ENCODE data around the gene MAP2K2. TPM values are rescaled to one million over a fixed set of nuclear protein-coding genes. Genes with fewer than 3 reads are reported as not detected.
"Not testable (repeated sequence)": the region's sequence is repeated elsewhere in the genome, so short reads cannot be mapped to it uniquely, and the experiment has no call there.

MAP2K2 gene
- total RNA-seq, 2 donors from 2014 or later, result 104 to 145 TPM

- H3K4me1 ChIP-seq (replicated peaks), result no peaks in the 10 kb centered on the region
- WGBS, result 75% methylated on average over 7 of the region's 7 CpGs
- intact Hi-C loops (cut with DNase I), result no loop called here
- no peaks in the 10 kb centered on the region for H3K27me3 ChIP-seq (replicated peaks; ENCODE audit: insufficient read depth)
- no peaks in the 10 kb centered on the region for H3K36me3 ChIP-seq
- no peak for TF ChIP-seq CTCF (IDR thresholded peaks at IDR 0.05)
- no peak for TF ChIP-seq POLR2AphosphoS5 (IDR thresholded peaks at IDR 0.05)
- no peak for TF ChIP-seq POLR2A (IDR thresholded peaks at IDR 0.05)
- no peak overlapping the region for H3K4me3 ChIP-seq
- no peak for DNase-seq (ENCODE audit: low spot score)
- no peak overlapping the region for H3K27ac ChIP-seq
- no peaks in the 10 kb centered on the region for H3K9me3 ChIP-seq
Measured at GRCh38 chr19:4161415-4162077, 37.6 kb upstream of the MAP2K2 start.

GRCh38 chr19:4157971-4158370 is 34.0 kb upstream of the MAP2K2 start:
- H3K4me1 ChIP-seq (replicated peaks); H3K9me3 ChIP-seq; H3K27me3 ChIP-seq (replicated peaks; ENCODE audit: insufficient read depth); H3K4me3 ChIP-seq; H3K36me3 ChIP-seq; DNase-seq (ENCODE audit: low spot score); intact Hi-C loops (cut with DNase I); H3K27ac ChIP-seq: not testable (repeated sequence)
- 78% methylated on average over 8 of the region's 8 CpGs for WGBS

GRCh38 chr19:4157164-4157563 is 33.2 kb upstream of the MAP2K2 start:
- intact Hi-C loops (cut with DNase I), result no loop called here
- TF ChIP-seq POLR2A (IDR thresholded peaks at IDR 0.05) (no peak), CTCF (IDR thresholded peaks at IDR 0.05) (no peak), POLR2AphosphoS5 (IDR thresholded peaks at IDR 0.05) (no peak)
- H3K27me3 ChIP-seq (replicated peaks; ENCODE audit: insufficient read depth), result no peaks in the 10 kb centered on the region
- WGBS, result 75% methylated on average over 6 of the region's 6 CpGs
- H3K27ac ChIP-seq, result no peak overlapping the region
- no peak overlapping the region for H3K4me3 ChIP-seq
- no peaks in the 10 kb centered on the region for H3K9me3 ChIP-seq
- no peak for DNase-seq (ENCODE audit: low spot score)
- no peaks in the 10 kb centered on the region for H3K4me1 ChIP-seq (replicated peaks)
- H3K36me3 ChIP-seq, result no peaks in the 10 kb centered on the region

GRCh38 chr19:4154571-4155312 is 30.8 kb upstream of the MAP2K2 start:
- no peaks in the 10 kb centered on the region for H3K36me3 ChIP-seq
- H3K4me1 ChIP-seq (replicated peaks), result no peaks in the 10 kb centered on the region
- no peak for DNase-seq (ENCODE audit: low spot score)
- TF ChIP-seq POLR2AphosphoS5 (IDR thresholded peaks at IDR 0.05) (no peak), CTCF (IDR thresholded peaks at IDR 0.05) (no peak), POLR2A (IDR thresholded peaks at IDR 0.05) (no peak)
- 77% methylated on average over 20 of the region's 21 CpGs for WGBS
- no peak overlapping the region for H3K27ac ChIP-seq
- H3K27me3 ChIP-seq (replicated peaks; ENCODE audit: insufficient read depth), result no peaks in the 10 kb centered on the region
- no peaks in the 10 kb centered on the region for H3K9me3 ChIP-seq
- intact Hi-C loops (cut with DNase I), result no loop called here
- H3K4me3 ChIP-seq, result no peak overlapping the region

GRCh38 chr19:4152241-4152998 is 28.5 kb upstream of the MAP2K2 start:
- Histone ChIP-seq H3K9me3 (no peaks in the 10 kb centered on the region), H3K4me3 (no peak overlapping the region), H3K36me3 (no peaks in the 10 kb centered on the region), H3K4me1 (replicated peaks) (no peaks in the 10 kb centered on the region), H3K27ac (no peak overlapping the region), H3K27me3 (replicated peaks; ENCODE audit: insufficient read depth) (no peaks in the 10 kb centered on the region)
- intact Hi-C loops (cut with DNase I), result no loop called here
- TF ChIP-seq CTCF (IDR thresholded peaks at IDR 0.05) (no peak), POLR2A (IDR thresholded peaks at IDR 0.05) (no peak), POLR2AphosphoS5 (IDR thresholded peaks at IDR 0.05) (no peak)
- DNase-seq (ENCODE audit: low spot score), result no peak
- WGBS, result 72% methylated on average over 10 of the region's 10 CpGs
